Measurements from ENCODE around the gene TAS2R5.
"Not testable (repeated sequence)": the region's sequence is repeated elsewhere in the genome, so short reads cannot be mapped to it uniquely, and the experiment has no call there.

Gene TAS2R5, protein sequence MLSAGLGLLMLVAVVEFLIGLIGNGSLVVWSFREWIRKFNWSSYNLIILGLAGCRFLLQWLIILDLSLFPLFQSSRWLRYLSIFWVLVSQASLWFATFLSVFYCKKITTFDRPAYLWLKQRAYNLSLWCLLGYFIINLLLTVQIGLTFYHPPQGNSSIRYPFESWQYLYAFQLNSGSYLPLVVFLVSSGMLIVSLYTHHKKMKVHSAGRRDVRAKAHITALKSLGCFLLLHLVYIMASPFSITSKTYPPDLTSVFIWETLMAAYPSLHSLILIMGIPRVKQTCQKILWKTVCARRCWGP

GRCh38 chr7:141789917-141790316, at the start of gene TAS2R5:
Gene TAS2R5, plus strand, starts transcription at chr7:141790217. Its CDS starts 145 bp downstream, at chr7:141790362.
- Histone ChIP-seq H3K4me1 (ENCODE audit: control insufficient read depth, insufficient read depth, low read length) (no peaks in the 10 kb centered on the region), H3K4me3 (ENCODE audit: low read length) (no peak within 1 kb of the TSS), H3K27me3 (ENCODE audit: control insufficient read depth, insufficient read depth, low read length) (no peaks in the 10 kb centered on the region), H3K9me3 (ENCODE audit: control insufficient read depth, insufficient read depth, low read length) (no peaks in the 10 kb centered on the region), H3K27ac (ENCODE audit: low read length) (no peak within 1 kb of the TSS), H3K36me3 (ENCODE audit: control insufficient read depth, insufficient read depth, low read length) (no peaks in the 10 kb centered on the region)
- DNase-seq (ENCODE audit: low read depth, low spot score) = no peak
- WGBS (ENCODE audit: insufficient coverage, insufficient read length) = no CpG with 5 or more reads among the region's 5 CpGs

DNA sequence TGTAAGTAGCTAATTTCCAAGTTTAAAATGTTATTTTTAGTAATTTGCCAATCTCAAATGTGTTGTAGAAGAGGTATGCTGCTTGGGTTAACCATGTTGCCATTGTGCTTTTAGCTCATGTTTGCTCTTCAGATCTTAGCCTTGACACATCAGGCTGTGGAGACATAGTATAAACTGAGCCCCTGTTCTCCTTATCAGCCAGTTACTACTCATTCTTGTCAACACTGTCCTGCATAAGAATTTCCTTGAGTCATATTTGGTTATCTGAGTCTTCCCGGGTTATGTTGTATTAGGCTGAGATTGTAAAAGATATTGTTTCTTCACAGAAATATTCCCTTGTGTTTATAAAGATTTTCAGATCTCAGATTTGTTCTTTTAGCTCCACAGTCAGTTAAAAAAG, 47.8 kb upstream of the TAS2R5 start:
- H3K27ac ChIP-seq (ENCODE audit: low read length) = no peak overlapping the region
- no peaks in the 10 kb centered on the region for H3K9me3 ChIP-seq (ENCODE audit: control insufficient read depth, insufficient read depth, low read length)
- no peak for DNase-seq (ENCODE audit: low read depth, low spot score)
- H3K36me3 ChIP-seq (ENCODE audit: control insufficient read depth, insufficient read depth, low read length) = peaks cover 21% of the 10 kb centered on the region; the same call in 1 of the 2 replicates
- WGBS (ENCODE audit: insufficient coverage, insufficient read length) = no CpG with 5 or more reads among the region's 1 CpG
- no peak overlapping the region for H3K4me3 ChIP-seq (ENCODE audit: low read length)
- H3K4me1 ChIP-seq (ENCODE audit: control insufficient read depth, insufficient read depth, low read length) = no peaks in the 10 kb centered on the region
- H3K27me3 ChIP-seq (ENCODE audit: control insufficient read depth, insufficient read depth, low read length) = no peaks in the 10 kb centered on the region

GRCh38 chr7:141744131-141744530, 45.9 kb upstream of the TAS2R5 start:
- H3K36me3 ChIP-seq (ENCODE audit: control insufficient read depth, insufficient read depth, low read length) = peaks cover 21% of the 10 kb centered on the region; the same call in 1 of the 2 replicates

GRCh38 chr7:141748396-141748795, 41.6 kb upstream of the TAS2R5 start:
- peaks cover 24% of the 10 kb centered on the region; the same call in 1 of the 2 replicates for H3K36me3 ChIP-seq (ENCODE audit: control insufficient read depth, insufficient read depth, low read length)
- H3K27me3 ChIP-seq (ENCODE audit: control insufficient read depth, insufficient read depth, low read length) = no peaks in the 10 kb centered on the region
- no peaks in the 10 kb centered on the region for H3K4me1 ChIP-seq (ENCODE audit: control insufficient read depth, insufficient read depth, low read length)
- no peak overlapping the region for H3K4me3 ChIP-seq (ENCODE audit: low read length)
- no CpG with 5 or more reads among the region's 2 CpGs for WGBS (ENCODE audit: insufficient coverage, insufficient read length)
- H3K27ac ChIP-seq (ENCODE audit: low read length) = no peak overlapping the region
- DNase-seq (ENCODE audit: low read depth, low spot score) = no peak
- peaks cover 2% of the 10 kb centered on the region for H3K9me3 ChIP-seq (ENCODE audit: control insufficient read depth, insufficient read depth, low read length)

More at GRCh38 chr7:141744131-141744530, 45.9 kb upstream of the TAS2R5 start:
- no peaks in the 10 kb centered on the region for H3K27me3 ChIP-seq (ENCODE audit: control insufficient read depth, insufficient read depth, low read length)
- no peaks in the 10 kb centered on the region for H3K4me1 ChIP-seq (ENCODE audit: control insufficient read depth, insufficient read depth, low read length)
- no CpG with 5 or more reads among the region's 2 CpGs for whole genome bisulfite sequencing (ENCODE audit: insufficient coverage, insufficient read length)
- no peak for DNase-seq (ENCODE audit: low read depth, low spot score)
- no peak overlapping the region for H3K27ac ChIP-seq (ENCODE audit: low read length)
- H3K9me3 ChIP-seq (ENCODE audit: control insufficient read depth, insufficient read depth, low read length) = no peaks in the 10 kb centered on the region
- H3K4me3 ChIP-seq (ENCODE audit: low read length) = no peak overlapping the region

DNA sequence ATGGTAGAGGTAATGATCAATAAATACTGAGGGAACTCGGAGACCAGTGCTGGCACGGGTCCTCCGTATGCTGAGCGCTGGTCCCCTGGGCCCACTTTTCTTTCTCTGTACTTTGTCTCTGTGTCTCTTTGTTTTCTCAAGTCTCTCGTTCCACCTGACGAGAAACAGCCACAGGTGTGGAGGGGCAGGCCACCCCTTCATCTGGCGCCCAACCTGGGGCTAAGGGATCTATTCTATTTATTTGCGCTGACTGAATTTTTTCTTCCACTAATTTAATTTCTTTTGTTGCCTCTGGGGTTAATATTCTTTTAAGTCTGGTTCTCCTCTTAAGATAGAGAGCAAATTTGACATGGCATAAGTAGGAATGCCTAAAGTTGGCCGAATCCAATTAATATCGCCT, 38.1 kb upstream of the TAS2R5 start:
- H3K27ac ChIP-seq (ENCODE audit: low read length); H3K9me3 ChIP-seq (ENCODE audit: control insufficient read depth, insufficient read depth, low read length); H3K4me3 ChIP-seq (ENCODE audit: low read length); DNase-seq (ENCODE audit: low read depth, low spot score); H3K27me3 ChIP-seq (ENCODE audit: control insufficient read depth, insufficient read depth, low read length); H3K4me1 ChIP-seq (ENCODE audit: control insufficient read depth, insufficient read depth, low read length): not testable (repeated sequence)
- peaks cover 19% of the 10 kb centered on the region; the same call in 1 of the 2 replicates for H3K36me3 ChIP-seq (ENCODE audit: control insufficient read depth, insufficient read depth, low read length)
- WGBS (ENCODE audit: insufficient coverage, insufficient read length) = no CpG with 5 or more reads among the region's 10 CpGs

GRCh38 chr7:141752634-141753033, 37.4 kb upstream of the TAS2R5 start:
- H3K36me3 ChIP-seq (ENCODE audit: control insufficient read depth, insufficient read depth, low read length) = peaks cover 19% of the 10 kb centered on the region; the same call in 1 of the 2 replicates
- no peak overlapping the region for H3K27ac ChIP-seq (ENCODE audit: low read length)
- no peaks in the 10 kb centered on the region for H3K27me3 ChIP-seq (ENCODE audit: control insufficient read depth, insufficient read depth, low read length)
- no peak overlapping the region for H3K4me3 ChIP-seq (ENCODE audit: low read length)
- WGBS (ENCODE audit: insufficient coverage, insufficient read length) = no CpG with 5 or more reads among the region's 13 CpGs
- peak; percentile 48 for DNase-seq (ENCODE audit: low read depth, low spot score)
- no peaks in the 10 kb centered on the region for H3K4me1 ChIP-seq (ENCODE audit: control insufficient read depth, insufficient read depth, low read length)
- peaks cover 2% of the 10 kb centered on the region for H3K9me3 ChIP-seq (ENCODE audit: control insufficient read depth, insufficient read depth, low read length)

DNA sequence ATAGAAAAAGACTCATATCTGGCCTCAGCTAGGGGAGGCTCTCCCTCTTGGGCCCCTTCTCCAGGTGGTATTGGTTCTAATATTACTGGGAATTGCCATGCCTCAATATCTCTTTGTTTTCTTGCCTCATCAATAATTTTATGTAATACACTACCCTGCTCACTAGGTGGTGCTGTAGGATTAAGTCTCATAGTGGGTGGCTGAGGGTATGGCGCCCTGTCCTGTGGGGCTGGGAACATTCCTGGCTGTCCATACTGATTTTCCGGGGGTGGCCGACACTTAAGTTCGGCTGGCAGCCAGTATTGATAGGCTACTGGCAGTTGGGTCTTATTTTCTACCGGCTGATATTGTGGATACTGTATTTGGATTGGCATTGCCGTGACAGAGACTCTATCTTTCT, 35.1 kb upstream of the TAS2R5 start:
- no peaks in the 10 kb centered on the region for H3K27me3 ChIP-seq (ENCODE audit: control insufficient read depth, insufficient read depth, low read length)
- no peak overlapping the region for H3K27ac ChIP-seq (ENCODE audit: low read length)
- no peaks in the 10 kb centered on the region for H3K4me1 ChIP-seq (ENCODE audit: control insufficient read depth, insufficient read depth, low read length)
- H3K36me3 ChIP-seq (ENCODE audit: control insufficient read depth, insufficient read depth, low read length) = peaks cover 23% of the 10 kb centered on the region; the same call in 1 of the 2 replicates
- H3K9me3 ChIP-seq (ENCODE audit: control insufficient read depth, insufficient read depth, low read length) = peaks cover 2% of the 10 kb centered on the region
- WGBS (ENCODE audit: insufficient coverage, insufficient read length) = no CpG with 5 or more reads among the region's 6 CpGs
- no peak overlapping the region for H3K4me3 ChIP-seq (ENCODE audit: low read length)
- DNase-seq (ENCODE audit: low read depth, low spot score) = peak; percentile 39

DNA sequence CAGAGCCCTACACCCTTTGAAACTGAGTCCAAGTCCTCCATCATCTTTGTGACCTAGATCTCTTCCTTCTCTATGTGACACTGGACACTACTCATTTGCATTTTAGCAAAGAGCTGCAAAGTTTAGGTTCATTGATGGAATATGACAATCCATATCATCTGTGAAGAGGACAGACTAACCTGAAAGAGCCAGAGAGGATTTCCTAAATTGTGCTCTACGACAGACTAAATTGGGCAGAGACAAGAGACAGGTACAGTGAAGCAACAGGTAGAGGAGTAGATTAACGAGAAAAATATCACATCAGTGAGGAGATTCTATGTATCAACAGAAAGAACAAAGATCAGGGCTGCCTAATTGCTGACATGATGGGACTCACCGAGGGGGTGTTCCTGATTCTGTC, 26.2 kb upstream of the TAS2R5 start, which contains the start of gene TAS2R3:
Gene TAS2R3, plus strand, starts transcription at position 301 of the 400 bp plus-strand sequence. Its CDS starts 62 bp downstream, at position 363.
- peaks cover 6% of the 10 kb centered on the region; the same call in 1 of the 2 replicates for H3K36me3 ChIP-seq (ENCODE audit: control insufficient read depth, insufficient read depth, low read length)
- H3K27me3 ChIP-seq (ENCODE audit: control insufficient read depth, insufficient read depth, low read length) = no peaks in the 10 kb centered on the region
- no CpG with 5 or more reads among the region's 3 CpGs for WGBS (ENCODE audit: insufficient coverage, insufficient read length)
- no peaks in the 10 kb centered on the region for H3K4me1 ChIP-seq (ENCODE audit: control insufficient read depth, insufficient read depth, low read length)
- H3K27ac ChIP-seq (ENCODE audit: low read length) = no peak within 1 kb of the TSS
- H3K9me3 ChIP-seq (ENCODE audit: control insufficient read depth, insufficient read depth, low read length) = no peaks in the 10 kb centered on the region
- no peak within 1 kb of the TSS for H3K4me3 ChIP-seq (ENCODE audit: low read length)
- DNase-seq (ENCODE audit: low read depth, low spot score) = no peak

DNA sequence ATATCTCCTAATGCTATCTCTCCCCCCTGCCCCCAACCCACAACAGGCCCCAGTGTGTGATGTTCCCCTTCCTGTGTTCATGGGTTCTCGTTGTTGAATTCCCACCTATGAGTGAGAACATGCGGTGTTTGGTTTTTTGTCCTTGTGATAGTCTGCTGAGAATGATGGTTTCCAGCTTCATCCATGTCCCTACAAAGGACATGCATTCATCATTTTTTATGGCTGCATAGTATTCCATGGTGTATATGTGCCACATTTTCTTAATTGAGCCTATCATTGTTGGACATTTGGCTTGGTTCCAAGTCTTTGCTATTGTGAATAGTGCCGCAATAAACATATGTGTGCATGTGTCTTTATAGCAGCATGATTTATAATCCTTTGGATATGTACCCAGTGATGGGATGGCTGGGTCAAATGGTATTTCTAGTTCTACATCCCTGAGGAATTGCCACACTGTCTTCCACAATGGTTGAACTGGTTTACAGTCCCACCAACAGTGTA, 19.9 kb upstream of the TAS2R5 start:
- not testable (repeated sequence) for H3K4me3 ChIP-seq (ENCODE audit: low read length); H3K27me3 ChIP-seq (ENCODE audit: control insufficient read depth, insufficient read depth, low read length); H3K27ac ChIP-seq (ENCODE audit: low read length); DNase-seq (ENCODE audit: low read depth, low spot score); H3K9me3 ChIP-seq (ENCODE audit: control insufficient read depth, insufficient read depth, low read length); H3K36me3 ChIP-seq (ENCODE audit: control insufficient read depth, insufficient read depth, low read length); H3K4me1 ChIP-seq (ENCODE audit: control insufficient read depth, insufficient read depth, low read length)
- no CpG with 5 or more reads among the region's 3 CpGs for WGBS (ENCODE audit: insufficient coverage, insufficient read length)

DNA sequence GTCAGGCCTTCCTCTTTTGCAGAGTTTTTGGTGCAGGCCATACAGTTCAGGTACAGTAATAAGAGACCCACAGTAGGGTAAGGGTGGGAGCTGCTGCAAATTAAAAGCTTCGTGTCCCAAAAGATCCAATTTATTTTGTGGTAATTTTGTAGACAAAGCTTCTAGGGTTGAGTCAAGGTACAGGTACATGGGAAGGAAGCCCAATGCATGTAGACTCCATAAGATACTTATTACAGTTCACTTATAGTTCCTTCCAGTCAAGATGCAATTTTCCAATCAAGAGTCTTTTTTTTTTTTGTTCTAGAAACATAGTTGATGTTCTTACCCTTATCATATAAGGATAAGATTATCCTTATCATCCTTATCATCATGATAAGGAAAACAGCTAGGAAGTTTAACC, 13.6 kb upstream of the TAS2R5 start, which contains the start of gene TAS2R4:
Gene TAS2R4, plus strand, starts transcription at position 301 of the 400 bp plus-strand sequence. CDS start 1,815 bp downstream, outside the sequence.
- H3K9me3 ChIP-seq (ENCODE audit: control insufficient read depth, insufficient read depth, low read length) = no peaks in the 10 kb centered on the region
- H3K36me3 ChIP-seq (ENCODE audit: control insufficient read depth, insufficient read depth, low read length) = no peaks in the 10 kb centered on the region
- no peaks in the 10 kb centered on the region for H3K4me1 ChIP-seq (ENCODE audit: control insufficient read depth, insufficient read depth, low read length)
- H3K4me3 ChIP-seq (ENCODE audit: low read length) = no peak within 1 kb of the TSS
- no peak for DNase-seq (ENCODE audit: low read depth, low spot score)
- H3K27ac ChIP-seq (ENCODE audit: low read length) = no peak within 1 kb of the TSS
- WGBS (ENCODE audit: insufficient coverage, insufficient read length) = no CpG with 5 or more reads among the region's 1 CpG
- no peaks in the 10 kb centered on the region for H3K27me3 ChIP-seq (ENCODE audit: control insufficient read depth, insufficient read depth, low read length)

All from iPS DF 6.9 (cell line).